ENCODE results near the gene DCUN1D1.

GRCh38 chr3:182973047-182973446, 7.3 kb downstream of the DCUN1D1 start:
- TF ChIP-seq REST (IDR thresholded peaks at IDR 0.05; ENCODE audit: insufficient replicate concordance, low read depth) = no peak
- no peak for TF ChIP-seq CTCF (IDR thresholded peaks at IDR 0.05; ENCODE audit: insufficient read depth, low read length)
- TF ChIP-seq POLR2AphosphoS5 (IDR thresholded peaks at IDR 0.05; ENCODE audit: low read depth) = no peak
- no peak for TF ChIP-seq GABPA (IDR thresholded peaks at IDR 0.05; ENCODE audit: low read depth)
- no peak for TF ChIP-seq SPI1 (IDR thresholded peaks at IDR 0.05; ENCODE audit: borderline replicate concordance, low read depth)
